A549 (cell line): ENCODE results near the gene OR6S1. TPM values are rescaled to one million over a fixed set of nuclear protein-coding genes. Genes with fewer than 3 reads are reported as not detected.

Experiments
- ATAC-seq, 2 experiments: fragments of 200-7000 bp in 1 of 2; fragments of >200 bp in 1 of 2; cut with Nextera tagmentation in 1 of 2; cut with Tn5 transposase in 1 of 2; 3 replicates each; pipeline versions ENCODE4 v1.8.0 to v1.9.1; 2018 to 2020; ENCODE audit warnings: mild to moderate bottlenecking in 1 of 2, moderate library complexity in 1 of 2
- CTCF ChIA-PET: fragments of 300-600 bp; sonication (Branson Sonifier 250); formaldehyde crosslinking; extraction: SDS; loops from one replicate; lab custom pipeline; 2021; ENCODE audit warnings: antibody characterized with exemption, inconsistent platforms; lab: Yijun Ruan, JAX
- POLR2A ChIA-PET: fragments of 350-600 bp; formaldehyde crosslinking; extraction: SDS; loops from one replicate; lab custom pipeline; 2021; ENCODE audit warnings: antibody characterized with exemption, inconsistent platforms; lab: Yijun Ruan, JAX
- DNase-seq, 2 experiments: peaks; one replicate each; pipeline versions ENCODE4 v3.0.0 to v3.0.0-alpha.2; 2011 to 2016; ENCODE audit warnings: low read depth in 1 of 2, low spot score in 1 of 2
- FAIRE-seq: peaks from 2 replicates; lab custom pipeline; 2011; peaks lifted over from hg19 to GRCh38; lab: Jason Lieb, UNC
- H3K27ac ChIP-seq, 2 experiments: fragments of >200 bp; sonication (Bioruptor Twin); formaldehyde crosslinking; 3 replicates each; pipeline ENCODE4 v1.5.1; 2016 to 2017
- H3K4me1 ChIP-seq: fragments of >200 bp; sonication (Bioruptor Twin); formaldehyde crosslinking; 3 replicates; pipeline ENCODE4 v1.6.1; 2016
- H3K4me2 ChIP-seq: fragments of >200 bp; sonication (Bioruptor Twin); formaldehyde crosslinking; 3 replicates; pipeline ENCODE4 v1.6.1; 2016
- H3K4me3 ChIP-seq: fragments of >200 bp; sonication (Bioruptor Twin); formaldehyde crosslinking; 3 replicates; pipeline ENCODE4 v1.5.1; 2016
- H3K9me3 ChIP-seq: fragments of >200 bp; sonication (Bioruptor Twin); formaldehyde crosslinking; 3 replicates; pipeline ENCODE4 v1.6.1; 2016
- BCL3 ChIP-seq: fragments of >200 bp; sonication (Bioruptor Twin); formaldehyde crosslinking; IDR thresholded peaks from 3 replicates; pipeline ENCODE4 v1.6.1; 2016
- CBX2 ChIP-seq: fragments of 200-600 bp; sonication (generic); IDR thresholded peaks from 2 replicates; pipeline ENCODE4 v1.6.1; 2016; ENCODE audit warnings: low read depth, mild to moderate bottlenecking, borderline replicate concordance
- CBX8 ChIP-seq: fragments of 200-600 bp; sonication (generic); IDR thresholded peaks from 2 replicates; pipeline ENCODE4 v1.6.1; 2016
- E2F6 ChIP-seq: IDR thresholded peaks from 2 replicates; pipeline ENCODE4 v1.6.1; 2012; ENCODE audit warnings: low read depth, borderline replicate concordance
- FOSL2 ChIP-seq, 2 experiments: fragments of 450-650 bp in 1 of 2; fragments of >200 bp in 1 of 2; sonication (Bioruptor Twin) in 1 of 2; formaldehyde crosslinking; IDR thresholded peaks; 2 replicates each; pipeline versions ENCODE4 v1.5.0 to v1.6.1; 2016 to 2020; ENCODE audit warnings: mild to moderate bottlenecking in 1 of 2, moderate library complexity in 1 of 2
- HMGXB4 ChIP-seq: fragments of 250-450 bp; sonication (Bioruptor Pico); IDR thresholded peaks from 2 replicates; pipeline ENCODE4 v1.5.0; 2021; ENCODE audit warnings: mild to moderate bottlenecking, moderate library complexity, borderline replicate concordance
- NR3C1 ChIP-seq: fragments of >200 bp; sonication (Bioruptor Twin); formaldehyde crosslinking; IDR thresholded peaks from 3 replicates; pipeline ENCODE4 v1.6.1; 2017
- TP53 ChIP-seq: fragments of 250-450 bp; sonication (Bioruptor Pico); IDR thresholded peaks from 2 replicates; pipeline ENCODE4 v1.5.0; 2021; ENCODE audit warnings: mild to moderate bottlenecking, moderate library complexity
- USF2 ChIP-seq: fragments of 450-650 bp; IDR thresholded peaks from 2 replicates; pipeline ENCODE4 v1.6.1; 2014; ENCODE audit warnings: antibody characterized with exemption
- ZSCAN20 ChIP-seq: fragments of 250-450 bp; sonication (Bioruptor Pico); IDR thresholded peaks from 2 replicates; pipeline ENCODE4 v1.8.0; 2022; ENCODE audit warnings: mild to moderate bottlenecking, moderate library complexity
- WGBS: methylation state at CpG from one replicate; pipeline ENCODE4 v1.1.6; 2017; ENCODE audit errors: missing lambda C conversion rate; 5-methylcytosine and 5-hydroxymethylcytosine counted together
- polyA plus RNA-seq, 4 experiments: library from polyadenylated mRNA; depleted of rRNA in 3 of 4; stranded (reverse); fragments of >200 nt; fragmentation: RNase III in 1 of 4; extraction: RNeasy Plus Mini Kit Qiagen cat#74134 plus additional on column Dnase treatment in 1 of 4; gene quantifications; 2 replicates in 3 of 4; 3 replicates in 1 of 4; pipeline ENCODE4 v1.2.3, GENCODE V29; 2011 to 2017

The OR6S1 gene
- polyA plus RNA-seq, 2 of the 4 experiments (the other 2 are of a cell fraction) = not detected

GRCh38 chr14:20662968-20663732 is 21.7 kb upstream of the OR6S1 start (continued):
- TF ChIP-seq FOSL2 (IDR thresholded peaks at IDR 0.05) = no peak
- no peak for TF ChIP-seq FOSL2 (CRISPR knock-in tag; IDR thresholded peaks at IDR 0.05)
- no peak for TF ChIP-seq TP53
- no peak for TF ChIP-seq ZSCAN20 (CRISPR knock-in tag)
- no peak for TF ChIP-seq BCL3
- no peak for TF ChIP-seq E2F6
- TF ChIP-seq HMGXB4 (CRISPR knock-in tag) = peak; percentile 83; the same call in 1 of the 2 replicates
- TF ChIP-seq USF2 = no peak

GRCh38 chr14:20661197-20661596 is 19.7 kb upstream of the OR6S1 start:
- DNase-seq = no peak

More at GRCh38 chr14:20661197-20661596, 19.7 kb upstream of the OR6S1 start:
- FAIRE-seq (no peak), ATAC-seq (no peak)
- H3K4me2 ChIP-seq = no peak overlapping the region
- peaks cover 15% of the 10 kb centered on the region; the same call in 2 of the 3 replicates for H3K4me1 ChIP-seq
- POLR2A ChIA-PET = no interaction called here
- H3K27ac ChIP-seq = no peak overlapping the region
- H3K9me3 ChIP-seq = no peaks in the 10 kb centered on the region
- H3K4me3 ChIP-seq = no peak overlapping the region
- no peak for TF ChIP-seq E2F6
- no peak for TF ChIP-seq HMGXB4 (CRISPR knock-in tag)
- no peak for TF ChIP-seq CBX8
- no peak for TF ChIP-seq CBX2
- no peak for TF ChIP-seq NR3C1
- TF ChIP-seq, all 56 proteins: peak for 0
- CTCF ChIA-PET = interaction anchor here (0.6 to 11.5 kb wide), 6 partner anchors 10 to 50 kb away, joined by 3 to 191 read pairs (median 7); partner anchors contain the start of gene RNASE4
- 47% methylated on average over 2 of the region's 2 CpGs for WGBS
